Measurements from ENCODE around the gene TMEM205. TPM values are rescaled to one million over a fixed set of nuclear protein-coding genes. Genes with fewer than 3 reads are reported as not detected.
"Not testable (repeated sequence)": the region's sequence is repeated elsewhere in the genome, so short reads cannot be mapped to it uniquely, and the experiment has no call there.

Gene TMEM205
- total RNA-seq, 4 donors from 2014 or later: 165 to 262 (median 210) TPM

DNA sequence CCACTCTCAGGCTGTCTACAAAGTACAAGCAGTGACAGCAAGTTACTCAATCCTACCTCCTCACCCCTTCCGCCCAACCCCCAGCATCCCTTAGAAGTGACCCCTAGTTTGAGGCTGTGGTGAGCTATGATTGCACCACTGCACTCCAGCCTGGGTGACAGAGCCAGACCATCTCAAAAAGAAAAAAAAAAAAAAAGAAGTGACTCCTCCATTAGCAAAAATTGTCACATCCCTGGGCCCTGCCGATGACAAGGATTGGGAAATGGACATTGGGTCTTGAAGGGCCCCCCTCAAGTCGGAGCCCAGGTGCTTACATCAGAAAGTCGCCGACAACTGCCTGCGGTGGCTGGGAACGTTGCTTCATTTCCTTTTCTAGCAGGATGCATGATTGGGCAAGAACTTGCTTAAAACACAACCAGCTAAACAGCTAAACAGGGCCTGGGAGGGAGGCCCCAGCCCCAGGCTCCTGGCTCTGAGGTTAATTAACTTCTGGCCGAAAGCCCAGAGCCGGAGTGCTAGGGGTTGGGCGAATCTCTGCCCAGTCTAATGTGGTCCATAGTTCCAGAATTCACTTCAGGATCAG is 21.9 kb downstream of the TMEM205 start:
- Histone ChIP-seq H3K4me1 (peaks cover 0 to 44% (median 18%) of the 10 kb centered on the region in 3 donors), H3K9me3 (no peaks in the 10 kb centered on the region), H3K27me3 (no peaks in the 10 kb centered on the region), H3K4me3 (peak overlapping the region in 1 of 2 donors; percentile 27), H3K36me3 (peaks cover 0 to 46% of the 10 kb centered on the region in 2 donors), H3K27ac (peak overlapping the region; percentile 54 to 85 (median 82))
- peak; percentile 93 for ATAC-seq
- WGBS, 2 donors (ENCODE audit: low coverage in 1 of 2): 3 to 5% methylated on average over 4 to 8 of the region's 10 CpGs
- TF ChIP-seq, protein P1, sequence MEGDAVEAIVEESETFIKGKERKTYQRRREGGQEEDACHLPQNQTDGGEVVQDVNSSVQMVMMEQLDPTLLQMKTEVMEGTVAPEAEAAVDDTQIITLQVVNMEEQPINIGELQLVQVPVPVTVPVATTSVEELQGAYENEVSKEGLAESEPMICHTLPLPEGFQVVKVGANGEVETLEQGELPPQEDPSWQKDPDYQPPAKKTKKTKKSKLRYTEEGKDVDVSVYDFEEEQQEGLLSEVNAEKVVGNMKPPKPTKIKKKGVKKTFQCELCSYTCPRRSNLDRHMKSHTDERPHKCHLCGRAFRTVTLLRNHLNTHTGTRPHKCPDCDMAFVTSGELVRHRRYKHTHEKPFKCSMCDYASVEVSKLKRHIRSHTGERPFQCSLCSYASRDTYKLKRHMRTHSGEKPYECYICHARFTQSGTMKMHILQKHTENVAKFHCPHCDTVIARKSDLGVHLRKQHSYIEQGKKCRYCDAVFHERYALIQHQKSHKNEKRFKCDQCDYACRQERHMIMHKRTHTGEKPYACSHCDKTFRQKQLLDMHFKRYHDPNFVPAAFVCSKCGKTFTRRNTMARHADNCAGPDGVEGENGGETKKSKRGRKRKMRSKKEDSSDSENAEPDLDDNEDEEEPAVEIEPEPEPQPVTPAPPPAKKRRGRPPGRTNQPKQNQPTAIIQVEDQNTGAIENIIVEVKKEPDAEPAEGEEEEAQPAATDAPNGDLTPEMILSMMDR (IDR thresholded peaks at IDR 0.05): no peak
- TF ChIP-seq POLR2A (IDR thresholded peaks at IDR 0.05): no peak
- TF ChIP-seq EP300 (IDR thresholded peaks at IDR 0.05): no peak
- peak; percentile 82 for TF ChIP-seq POLR2AphosphoS5 (IDR thresholded peaks at IDR 0.05)

DNA sequence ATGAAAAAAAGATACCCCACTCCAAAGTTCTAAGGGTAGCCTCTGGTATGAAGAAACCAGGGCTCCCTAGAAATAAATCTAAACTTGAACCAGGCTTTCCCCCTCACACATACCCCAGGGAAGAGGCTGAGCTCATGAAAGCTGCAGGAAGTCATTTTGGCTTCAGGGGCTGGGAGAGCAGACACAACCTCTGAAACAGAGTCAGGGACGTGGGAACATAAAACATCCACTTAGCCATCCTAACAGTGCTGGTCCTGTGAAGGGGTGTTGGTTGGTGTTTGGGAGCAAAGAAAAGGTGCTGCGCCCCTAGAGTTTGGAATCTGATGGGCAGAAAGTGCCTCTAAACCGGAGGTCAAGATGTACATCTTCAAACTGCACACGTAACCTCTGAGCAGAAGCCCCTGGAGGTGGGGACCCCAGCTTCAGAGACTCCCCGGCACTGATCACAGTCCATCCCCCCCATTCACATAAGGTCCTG is 22.4 kb downstream of the TMEM205 start:
- 67% methylated on average over 5 of the region's 5 CpGs; no CpG with 5 or more reads in 1 of the 2 donors for WGBS, 2 donors (ENCODE audit: low coverage in 1 of 2)
- peak overlapping the region; percentile 54 to 85 (median 82) for H3K27ac ChIP-seq
- no peak for ATAC-seq
- peaks cover 0 to 40% of the 10 kb centered on the region in 2 donors for H3K36me3 ChIP-seq
- H3K27me3 ChIP-seq: no peaks in the 10 kb centered on the region
- H3K9me3 ChIP-seq: no peaks in the 10 kb centered on the region
- peak overlapping the region in 1 of 2 donors; percentile 27 for H3K4me3 ChIP-seq
- peaks cover 0 to 44% (median 18%) of the 10 kb centered on the region in 3 donors for H3K4me1 ChIP-seq
- TF ChIP-seq, protein P1 (IDR thresholded peaks at IDR 0.05): no peak
- TF ChIP-seq POLR2A (IDR thresholded peaks at IDR 0.05): no peak
- no peak for TF ChIP-seq EP300 (IDR thresholded peaks at IDR 0.05)
- no peak for TF ChIP-seq POLR2AphosphoS5 (IDR thresholded peaks at IDR 0.05)

DNA sequence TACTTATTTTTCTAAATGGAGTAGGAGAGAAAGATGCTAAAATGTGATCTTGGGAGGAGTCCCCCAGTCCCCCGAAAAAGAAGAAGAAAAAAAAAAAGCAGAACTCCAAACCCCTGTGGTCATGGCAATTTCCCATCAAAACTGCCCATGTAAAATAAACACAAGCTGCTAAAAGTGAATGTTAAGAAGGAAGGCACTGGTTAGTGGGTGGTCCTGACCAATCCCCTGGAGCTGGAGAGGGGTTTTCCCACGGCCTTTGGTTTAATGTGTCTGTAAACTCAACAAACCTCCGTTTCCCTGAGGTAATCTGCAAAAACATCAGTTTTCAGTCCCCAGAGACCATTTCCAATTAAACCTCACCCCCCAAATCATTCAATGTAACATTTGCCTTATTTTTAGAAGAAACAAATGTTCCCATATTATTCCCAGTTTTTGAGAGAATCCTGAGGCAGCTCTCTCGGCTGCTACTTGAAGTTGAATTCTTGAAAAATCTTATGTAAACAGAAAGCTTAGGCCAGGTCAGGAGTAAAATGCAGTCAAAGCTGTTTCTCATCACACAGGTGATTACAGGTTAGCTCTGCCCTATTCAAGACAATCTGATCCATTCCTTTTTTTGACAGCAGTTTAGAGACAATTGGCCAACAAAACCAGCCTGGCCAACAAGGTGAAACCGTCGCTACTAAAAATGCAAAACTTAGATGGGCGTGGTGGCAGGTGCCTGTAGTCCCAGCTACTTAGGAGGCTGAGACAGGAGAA is 23.6 kb downstream of the TMEM205 start:
- Histone ChIP-seq H3K9me3 (no peaks in the 10 kb centered on the region), H3K36me3 (peaks cover 0 to 28% of the 10 kb centered on the region in 2 donors), H3K27me3 (no peaks in the 10 kb centered on the region), H3K27ac (peak overlapping the region in 2 of 4 donors; percentile 7 to 85), H3K4me1 (peaks cover 0 to 44% (median 18%) of the 10 kb centered on the region in 3 donors), H3K4me3 (no peak overlapping the region)
- no peak for ATAC-seq
- WGBS, 2 donors (ENCODE audit: low coverage in 1 of 2): 38 to 48% methylated on average over 4 to 6 of the region's 7 CpGs
- TF ChIP-seq POLR2A (IDR thresholded peaks at IDR 0.05) (no peak), POLR2AphosphoS5 (IDR thresholded peaks at IDR 0.05) (no peak), EP300 (IDR thresholded peaks at IDR 0.05) (no peak)
- TF ChIP-seq, protein P1 (IDR thresholded peaks at IDR 0.05): no peak

DNA sequence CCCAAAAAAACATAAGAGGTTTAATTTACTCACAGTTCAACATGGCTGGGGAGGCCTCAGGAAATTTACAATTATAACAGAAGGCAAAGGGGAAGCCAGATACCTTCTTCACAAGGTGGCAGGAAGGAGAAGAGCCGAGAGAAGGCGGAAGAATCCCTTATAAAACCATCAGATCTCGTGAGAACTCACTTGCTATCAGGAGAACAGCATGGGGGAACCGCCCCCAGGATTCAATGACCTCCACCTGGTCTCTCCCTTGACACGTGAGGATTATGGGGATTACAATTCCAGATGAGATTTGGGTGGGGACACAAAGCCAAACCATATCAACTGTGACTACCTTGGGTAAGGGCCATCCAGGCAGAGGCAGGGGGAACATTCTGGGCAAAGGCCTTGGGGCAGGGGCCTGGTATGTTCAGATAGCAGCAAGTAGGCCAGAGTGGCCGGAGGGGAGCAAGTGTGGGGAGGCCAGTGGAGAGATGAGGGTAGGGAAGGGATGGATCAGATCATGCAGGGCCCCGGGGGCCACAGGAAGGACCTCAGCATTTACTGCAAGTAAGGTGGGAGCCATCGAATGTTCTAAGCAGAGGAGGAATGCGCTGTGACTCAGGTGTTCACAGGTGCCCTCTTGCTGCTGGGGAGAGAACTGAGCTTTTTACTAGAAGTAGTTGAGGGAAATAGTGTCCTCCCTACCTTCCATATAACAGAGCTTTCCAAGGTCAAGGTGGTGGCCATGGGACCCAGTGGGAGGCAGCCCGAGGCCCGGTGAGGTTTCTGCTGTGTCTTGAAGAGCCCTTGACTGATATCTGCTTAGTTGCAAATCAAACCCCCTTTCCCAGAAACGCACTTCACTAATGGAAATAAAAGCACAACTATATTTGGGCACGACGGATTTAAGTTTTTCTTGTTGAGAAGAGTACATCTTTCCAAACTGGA is 24.6 kb downstream of the TMEM205 start:
- Histone ChIP-seq H3K27me3 (no peaks in the 10 kb centered on the region), H3K4me3 (no peak overlapping the region), H3K9me3 (no peaks in the 10 kb centered on the region), H3K27ac (peak overlapping the region in 3 of 4 donors; percentile 7 to 85 (median 12)), H3K36me3 (peaks cover 0 to 18% of the 10 kb centered on the region in 2 donors), H3K4me1 (peaks cover 0 to 44% (median 18%) of the 10 kb centered on the region in 3 donors)
- no peak for TF ChIP-seq POLR2AphosphoS5 (IDR thresholded peaks at IDR 0.05)
- TF ChIP-seq, protein P1 (IDR thresholded peaks at IDR 0.05): no peak
- no peak for TF ChIP-seq EP300 (IDR thresholded peaks at IDR 0.05)
- TF ChIP-seq POLR2A (IDR thresholded peaks at IDR 0.05): no peak
- no peak for ATAC-seq
- 62 to 78% methylated on average over 9 to 10 of the region's 14 CpGs for WGBS, 2 donors (ENCODE audit: low coverage in 1 of 2)

DNA sequence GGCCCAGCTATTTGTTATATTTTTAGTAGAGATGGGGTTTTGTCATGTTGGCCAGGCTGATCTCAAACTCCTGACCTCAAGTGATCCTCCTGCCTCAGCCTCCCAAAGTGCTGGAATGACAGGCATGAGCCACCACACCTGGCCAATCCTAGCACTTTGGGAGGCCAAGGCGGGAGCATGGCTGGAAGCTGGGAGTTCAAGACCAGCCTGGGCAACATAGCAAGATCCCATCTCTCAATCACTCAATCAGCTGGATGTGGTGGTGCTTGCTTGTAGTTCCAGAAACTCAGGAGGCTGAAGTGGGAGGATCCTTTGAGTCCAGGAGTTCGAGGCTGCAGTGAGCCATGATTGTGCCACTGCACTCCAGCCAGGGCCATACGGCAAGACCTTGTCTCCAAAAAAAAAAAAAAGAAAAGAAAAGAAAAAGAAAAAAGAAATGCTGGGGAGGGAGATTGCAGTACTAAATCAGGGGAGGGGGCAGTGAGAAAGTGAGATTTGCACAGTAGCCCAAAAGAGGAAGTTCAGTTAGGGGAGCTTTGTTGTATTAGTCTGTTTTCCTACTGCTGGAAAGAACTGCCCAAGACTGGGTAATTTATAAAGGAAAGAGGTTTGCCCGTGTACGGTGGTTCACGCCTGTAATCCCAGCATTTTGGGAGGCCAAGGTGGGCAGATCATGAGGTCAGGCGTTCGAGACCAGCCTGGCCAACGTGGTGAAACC is 25.6 kb downstream of the TMEM205 start:
- not testable (repeated sequence) for H3K36me3 ChIP-seq, H3K9me3 ChIP-seq, H3K27ac ChIP-seq, H3K4me3 ChIP-seq, H3K27me3 ChIP-seq, ATAC-seq
- 79 to 81% methylated on average over 5 to 6 of the region's 9 CpGs for WGBS, 2 donors (ENCODE audit: low coverage in 1 of 2)
- H3K4me1 ChIP-seq: peaks cover 0 to 42% (median 18%) of the 10 kb centered on the region in 3 donors

All from gastroesophageal sphincter (tissue), 4 donors.